ENCODE measurements around the gene FAM89A. TPM values are rescaled to one million over a fixed set of nuclear protein-coding genes. Genes with fewer than 3 reads are reported as not detected.

Gene FAM89A
- polyA plus RNA-seq, 1 donor (not counting 4 experiments of a cell fraction or from before 2014, with no cell fraction given): 32.3 TPM

DNA sequence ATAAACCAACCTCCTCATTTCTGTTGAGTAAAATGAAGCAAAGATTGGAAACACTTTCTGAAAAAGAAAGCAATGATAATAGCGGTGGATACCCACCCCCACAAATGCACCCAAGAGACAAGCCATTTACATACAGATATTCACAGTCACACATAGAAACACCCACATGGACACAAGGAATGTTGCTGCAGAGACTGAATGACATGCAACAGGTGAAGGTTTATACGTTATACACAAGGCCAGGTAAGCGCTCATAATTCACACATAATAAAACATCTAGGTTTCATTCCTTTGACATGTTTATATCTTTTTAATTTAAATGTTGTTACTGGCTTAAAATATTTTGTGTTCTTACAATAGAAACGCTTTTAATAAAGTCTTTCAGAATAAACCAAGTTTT is 39.9 kb downstream of the FAM89A start:
- Histone ChIP-seq H3K9me1 (ENCODE audit: control insufficient read depth, extremely low read depth, insufficient read depth, low read length) (no peaks in the 10 kb centered on the region), H3K9ac (ENCODE audit: control insufficient read depth, extremely low read depth, insufficient read depth, low read length) (no peak overlapping the region), H3K4me3 (ENCODE audit: control insufficient read depth in 2 of 3, extremely low read depth in 1 of 3, insufficient read depth in 2 of 3, low read depth in 1 of 3, low read length in 3 of 3) (no peak overlapping the region), H3K9me3 (ENCODE audit: control insufficient read depth, low read depth, low read length) (no peaks in the 10 kb centered on the region), H3K79me2 (ENCODE audit: control insufficient read depth, insufficient read depth, low read length) (no peaks in the 10 kb centered on the region), H3K4me2 (ENCODE audit: control insufficient read depth, extremely low read depth, insufficient read depth, low read depth, low read length) (no peak overlapping the region), H4K20me1 (ENCODE audit: control insufficient read depth, extremely low read depth, insufficient read depth, low read length) (no peaks in the 10 kb centered on the region), H3K36me3 (ENCODE audit: control insufficient read depth in 2 of 2, extremely low read depth in 1 of 2, insufficient read depth in 2 of 2, low read length in 2 of 2) (peaks cover 33% of the 10 kb centered on the region in 2 experiments), H2AFZ (ENCODE audit: control insufficient read depth, low read length) (no peak overlapping the region), H3K27ac (ENCODE audit: control insufficient read depth, insufficient read depth, low read length) (no peak overlapping the region), H3K27me3 (ENCODE audit: control insufficient read depth, extremely low read depth, insufficient read depth, low read length) (no peaks in the 10 kb centered on the region), H3K4me1 (ENCODE audit: control insufficient read depth, extremely low read depth, insufficient read depth, low read length) (no peaks in the 10 kb centered on the region)
- TF ChIP-seq, protein P1, sequence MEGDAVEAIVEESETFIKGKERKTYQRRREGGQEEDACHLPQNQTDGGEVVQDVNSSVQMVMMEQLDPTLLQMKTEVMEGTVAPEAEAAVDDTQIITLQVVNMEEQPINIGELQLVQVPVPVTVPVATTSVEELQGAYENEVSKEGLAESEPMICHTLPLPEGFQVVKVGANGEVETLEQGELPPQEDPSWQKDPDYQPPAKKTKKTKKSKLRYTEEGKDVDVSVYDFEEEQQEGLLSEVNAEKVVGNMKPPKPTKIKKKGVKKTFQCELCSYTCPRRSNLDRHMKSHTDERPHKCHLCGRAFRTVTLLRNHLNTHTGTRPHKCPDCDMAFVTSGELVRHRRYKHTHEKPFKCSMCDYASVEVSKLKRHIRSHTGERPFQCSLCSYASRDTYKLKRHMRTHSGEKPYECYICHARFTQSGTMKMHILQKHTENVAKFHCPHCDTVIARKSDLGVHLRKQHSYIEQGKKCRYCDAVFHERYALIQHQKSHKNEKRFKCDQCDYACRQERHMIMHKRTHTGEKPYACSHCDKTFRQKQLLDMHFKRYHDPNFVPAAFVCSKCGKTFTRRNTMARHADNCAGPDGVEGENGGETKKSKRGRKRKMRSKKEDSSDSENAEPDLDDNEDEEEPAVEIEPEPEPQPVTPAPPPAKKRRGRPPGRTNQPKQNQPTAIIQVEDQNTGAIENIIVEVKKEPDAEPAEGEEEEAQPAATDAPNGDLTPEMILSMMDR (optimal IDR thresholded peaks at IDR 0.05 in 1 of 3, IDR thresholded peaks at IDR 0.05 in 1 of 3, conservative IDR thresholded peaks at IDR 0.05 in 1 of 3; ENCODE audit: extremely low read depth in 1 of 3, insufficient read depth in 2 of 3, low read length in 3 of 3): no peak
- no peak for TF ChIP-seq EZH2 (IDR thresholded peaks at IDR 0.05; ENCODE audit: low read length)
- FAIRE-seq (no peak), DNase-seq (ENCODE audit: low read depth, low spot score) (no peak)
- dilution Hi-C loops (cut with MboI; ENCODE audit: extremely low pct_ligation_motif_present, low sequenced_read_pairs): no loop called here

- Histone ChIP-seq H3K36me3 (ENCODE audit: control insufficient read depth in 2 of 2, extremely low read depth in 1 of 2, insufficient read depth in 2 of 2, low read length in 2 of 2) (peaks cover 26 to 39% of the 10 kb centered on the region in 2 experiments), H3K9ac (ENCODE audit: control insufficient read depth, extremely low read depth, insufficient read depth, low read length) (no peak overlapping the region), H3K4me3 (ENCODE audit: control insufficient read depth in 2 of 3, extremely low read depth in 1 of 3, insufficient read depth in 2 of 3, low read depth in 1 of 3, low read length in 3 of 3) (no peak overlapping the region), H3K79me2 (ENCODE audit: control insufficient read depth, insufficient read depth, low read length) (no peaks in the 10 kb centered on the region), H3K27ac (ENCODE audit: control insufficient read depth, insufficient read depth, low read length) (no peak overlapping the region), H3K9me1 (ENCODE audit: control insufficient read depth, extremely low read depth, insufficient read depth, low read length) (no peaks in the 10 kb centered on the region), H3K4me2 (ENCODE audit: control insufficient read depth, extremely low read depth, insufficient read depth, low read depth, low read length) (no peak overlapping the region), H2AFZ (ENCODE audit: control insufficient read depth, low read length) (no peak overlapping the region), H3K4me1 (ENCODE audit: control insufficient read depth, extremely low read depth, insufficient read depth, low read length) (no peaks in the 10 kb centered on the region), H3K27me3 (ENCODE audit: control insufficient read depth, extremely low read depth, insufficient read depth, low read length) (no peaks in the 10 kb centered on the region), H4K20me1 (ENCODE audit: control insufficient read depth, extremely low read depth, insufficient read depth, low read length) (no peaks in the 10 kb centered on the region), H3K9me3 (ENCODE audit: control insufficient read depth, low read depth, low read length) (no peaks in the 10 kb centered on the region)
- dilution Hi-C loops (cut with MboI; ENCODE audit: extremely low pct_ligation_motif_present, low sequenced_read_pairs): no loop called here
- DNase-seq (ENCODE audit: low read depth, low spot score) (no peak), FAIRE-seq (no peak)
- no peak for TF ChIP-seq EZH2 (IDR thresholded peaks at IDR 0.05; ENCODE audit: low read length)
- TF ChIP-seq, protein P1 (optimal IDR thresholded peaks at IDR 0.05 in 1 of 3, IDR thresholded peaks at IDR 0.05 in 1 of 3, conservative IDR thresholded peaks at IDR 0.05 in 1 of 3; ENCODE audit: extremely low read depth in 1 of 3, insufficient read depth in 2 of 3, low read length in 3 of 3): no peak
Observed at GRCh38 chr1:230994860-230995259, 45.2 kb downstream of the FAM89A start.

Measured in keratinocyte (primary cell).